K562 (cell line): Measurements from ENCODE around the gene ZNF672. TPM values are rescaled to one million over a fixed set of nuclear protein-coding genes. Genes with fewer than 3 reads are reported as not detected.

ENCODE experiments used
- CBFA2T3 ChIP-seq: fragments of 450-650 bp; IDR thresholded peaks from 2 replicates; pipeline ENCODE4 v1.6.1; 2017
- FOXA3 ChIP-seq, 2 experiments: fragments of 450-650 bp in 1 of 2; sonication (generic) in 1 of 2; formaldehyde crosslinking; IDR thresholded peaks in 1 of 2; conservative IDR thresholded peaks in 1 of 2; 2 replicates each; pipeline versions ENCODE4 v1.4.0 to v1.8.0; 2020 to 2022; ENCODE audit warnings: mild to moderate bottlenecking in 2 of 2, missing genetic modification reagents in 1 of 2
- KAT8 ChIP-seq: fragments of 450-650 bp; IDR thresholded peaks from 2 replicates; pipeline ENCODE4 v1.6.1; 2016; ENCODE audit warnings: low read depth, mild to moderate bottlenecking
- NFE2 ChIP-seq: IDR thresholded peaks from 2 replicates; pipeline ENCODE4 v1.6.1; 2014; ENCODE audit warnings: antibody characterized with exemption, low read depth
- PATZ1 ChIP-seq: fragments of 250-450 bp; sonication (Bioruptor Pico); IDR thresholded peaks from 2 replicates; pipeline ENCODE4 v1.5.0; 2020; ENCODE audit warnings: mild to moderate bottlenecking, borderline replicate concordance
- PCBP2 ChIP-seq: fragments of 200-400 bp; formaldehyde crosslinking; IDR thresholded peaks from 2 replicates; pipeline ENCODE4 v1.6.1; 2018; ENCODE audit warnings: low read length, low read depth, mild to moderate bottlenecking, moderate library complexity; ENCODE audit not compliant: poor library complexity, severe bottlenecking
- RREB1 ChIP-seq: fragments of 250-450 bp; sonication (Bioruptor Pico); IDR thresholded peaks from 2 replicates; pipeline ENCODE4 v1.4.0; 2020
- SMAD3 ChIP-seq: fragments of 450-650 bp; formaldehyde crosslinking; conservative IDR thresholded peaks from 2 replicates; pipeline ENCODE4 v1.4.0; 2020; ENCODE audit warnings: mild to moderate bottlenecking
- SMARCA5 ChIP-seq: fragments of 450-650 bp; IDR thresholded peaks from 2 replicates; pipeline ENCODE4 v1.6.1; 2016
- SRF ChIP-seq, 2 experiments: fragments of 250-450, 450-650 bp in 1 of 2; sonication (Bioruptor Pico) in 1 of 2; sonication (generic) in 1 of 2; formaldehyde crosslinking; IDR thresholded peaks; 2 replicates each; pipeline versions ENCODE4 v1.5.0 to v1.5.1; 2020 to 2022; ENCODE audit warnings: mild to moderate bottlenecking in 1 of 2, missing genetic modification reagents in 1 of 2
- SRSF7 ChIP-seq: fragments of 200-400 bp; formaldehyde crosslinking; optimal IDR thresholded peaks from 2 replicates; pipeline ENCODE3; 2017; ENCODE audit warnings: mild to moderate bottlenecking, low read depth, low read length
- STAT5A ChIP-seq: IDR thresholded peaks from 2 replicates; pipeline ENCODE4 v1.6.1; 2012; ENCODE audit warnings: low read length, inconsistent platforms, borderline replicate concordance
- TSC22D4 ChIP-seq: fragments of 450-650 bp; IDR thresholded peaks from 2 replicates; pipeline ENCODE4 v1.6.1; 2016; ENCODE audit warnings: missing genetic modification characterization, missing biosample characterization, control low read depth
- UBTF ChIP-seq, 2 experiments: IDR thresholded peaks; 2 replicates each; pipeline ENCODE4 v1.6.1; 2012; ENCODE audit warnings: improper control_type of control experiment in 2 of 2, low read depth in 2 of 2, low read length in 2 of 2, borderline replicate concordance in 1 of 2
- WHSC1 ChIP-seq: IDR thresholded peaks from one replicate; pipeline ENCODE4 v1.6.1; 2012; ENCODE audit warnings: low read length, control low read depth, inconsistent platforms
- ZKSCAN3 ChIP-seq: fragments of 250-450 bp; sonication (Bioruptor Pico); IDR thresholded peaks from 2 replicates; pipeline ENCODE4 v1.4.0; 2020
- ZNF766 ChIP-seq: fragments of 200-800 bp; sonication (Bioruptor generic); conservative IDR thresholded peaks from 2 replicates; pipeline ENCODE4 v1.6.1; 2016; ENCODE audit warnings: missing genetic modification characterization, missing compliant biosample characterization
- ZSCAN29 ChIP-seq: fragments of 450-650 bp; IDR thresholded peaks from 2 replicates; pipeline ENCODE4 v1.6.1; 2017
- polyA plus RNA-seq, 8 experiments: library from polyadenylated mRNA; depleted of rRNA in 4 of 8; stranded (reverse) in 5 of 8; unstranded in 3 of 8; fragments of >200 nt; fragmentation: Nextera tagmentation in 2 of 8; fragmentation: Illumina TruSeq in 1 of 8; extraction: Ambion mirVana in 2 of 8; extraction: Trizol in 1 of 8; gene quantifications; 2 replicates each; pipeline versions ENCODE4 v1.2.1 to v1.2.3, GENCODE V29; 2011 to 2014; ENCODE audit warnings: inconsistent platforms in 1 of 8, missing spikeins in 1 of 8
- total RNA-seq, 7 experiments: library from RNA; depleted of rRNA in 6 of 7; stranded (reverse); fragments of >200 nt in 6 of 7; fragmentation: Illumina TruSeq in 2 of 7; extraction: Trizol in 2 of 7; gene quantifications; 2 replicates each; pipeline versions ENCODE4 v1.2.1 to v1.2.3, GENCODE V29; 2011 to 2021; ENCODE audit warnings: low replicate concordance in 1 of 7

ZNF672 gene
- total and polyA plus RNA-seq, 9 of the 15 experiments (the other 6 are each of a cell fraction or from before 2014, with no cell fraction given): 1.9 to 57.9 (median 24.1) TPM

- TF ChIP-seq ZNF766 (CRISPR knock-in tag): no peak
- peak; percentile 75 for TF ChIP-seq WHSC1
- TF ChIP-seq CBFA2T3: peak; percentile 37; the same call in 1 of the 2 replicates
- no peak for TF ChIP-seq ZKSCAN3 (CRISPR knock-in tag)
- TF ChIP-seq PCBP2: no peak
- TF ChIP-seq SRF (CRISPR knock-in tag; IDR thresholded peaks at IDR 0.05): no peak
- no peak for TF ChIP-seq TSC22D4
- TF ChIP-seq KAT8: no peak
- no peak for TF ChIP-seq SMAD3
- 0 out of 2 replicates have a peak, but pooled peaks have one; percentile 13 for TF ChIP-seq STAT5A
- TF ChIP-seq UBTF (IDR thresholded peaks at IDR 0.05; ENCODE audit: borderline replicate concordance in 1 of 2, low read depth in 2 of 2, low read length in 2 of 2): no peak
- TF ChIP-seq FOXA3 (CRISPR knock-in tag; conservative IDR thresholded peaks at IDR 0.05 in 1 of 2, IDR thresholded peaks at IDR 0.05 in 1 of 2): no peak
- TF ChIP-seq PATZ1 (CRISPR knock-in tag): no peak
- peak; percentile 67; the same call in 1 of the 2 replicates for TF ChIP-seq SMARCA5
- TF ChIP-seq NFE2: no peak
- no peak for TF ChIP-seq SRSF7
- TF ChIP-seq RREB1: no peak
- TF ChIP-seq ZSCAN29: peak; percentile 55
Observed at GRCh38 chr1:248890549-248891498, 52.8 kb downstream of the ZNF672 start (continued).
